Mucosa of rectum (tissue), 2 donors: ENCODE data around the gene SPC25.
"Not testable (repeated sequence)": the region's sequence is repeated elsewhere in the genome, so short reads cannot be mapped to it uniquely, and the experiment has no call there.

Source experiments
- H3K27ac ChIP-seq, 2 donors: one replicate each; pipeline ENCODE4 v1.7.0; 2013; ENCODE audit warnings: inconsistent platforms in 2 of 2, low read depth in 2 of 2, low read length in 2 of 2
- H3K27me3 ChIP-seq, 2 donors: one replicate each; pipeline ENCODE4 v1.7.0; 2013; ENCODE audit warnings: low read length in 2 of 2; ENCODE audit not compliant: control insufficient read depth in 2 of 2, insufficient read depth in 2 of 2
- H3K36me3 ChIP-seq, 2 donors: one replicate each; pipeline ENCODE4 v1.7.0; 2013; ENCODE audit warnings: low read length in 2 of 2; ENCODE audit not compliant: control insufficient read depth in 2 of 2, insufficient read depth in 2 of 2
- H3K4me1 ChIP-seq, 2 donors: one replicate each; pipeline ENCODE4 v1.7.0; 2013; ENCODE audit warnings: low read length in 2 of 2, mild to moderate bottlenecking in 1 of 2; ENCODE audit not compliant: control insufficient read depth in 2 of 2, insufficient read depth in 2 of 2
- H3K4me3 ChIP-seq, 2 donors: one replicate each; pipeline ENCODE4 v1.7.0; 2013; ENCODE audit warnings: low read length in 2 of 2
- H3K9ac ChIP-seq, 2 donors: one replicate each; pipeline ENCODE4 v1.7.0; 2013; ENCODE audit warnings: low read length in 2 of 2, low read depth in 1 of 2, mild to moderate bottlenecking in 1 of 2
- H3K9me3 ChIP-seq, 2 donors: one replicate each; pipeline ENCODE4 v1.7.0; 2013; ENCODE audit warnings: low read length in 2 of 2; ENCODE audit not compliant: control insufficient read depth in 2 of 2
- donor health status: healthy.
- donor health status: Normal muscosa, but diverticular disease.

Gene SPC25

DNA sequence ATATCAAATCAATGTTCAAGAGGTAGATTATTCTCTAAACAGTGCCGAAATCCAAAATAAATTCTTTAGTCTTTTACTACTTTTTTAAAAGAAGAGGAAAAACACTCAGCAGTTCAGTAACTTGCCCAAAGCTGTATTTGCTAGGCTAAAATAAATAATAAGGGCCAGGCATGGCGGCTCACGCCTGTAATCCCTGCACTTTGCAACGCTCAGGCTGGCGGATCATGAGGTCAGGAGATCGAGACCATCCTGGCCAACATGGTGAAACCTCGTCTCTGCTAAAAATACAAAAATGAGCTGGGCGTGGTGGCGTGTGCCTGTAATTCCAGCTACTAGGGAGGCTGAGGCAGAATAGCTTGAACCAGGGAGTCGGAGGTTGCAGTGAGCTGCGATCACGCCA lies 8.1 kb downstream of the SPC25 start:
- H3K4me3 ChIP-seq, H3K4me1 ChIP-seq, H3K9me3 ChIP-seq, H3K36me3 ChIP-seq, H3K27ac ChIP-seq, H3K9ac ChIP-seq, H3K27me3 ChIP-seq: not testable (repeated sequence)

DNA sequence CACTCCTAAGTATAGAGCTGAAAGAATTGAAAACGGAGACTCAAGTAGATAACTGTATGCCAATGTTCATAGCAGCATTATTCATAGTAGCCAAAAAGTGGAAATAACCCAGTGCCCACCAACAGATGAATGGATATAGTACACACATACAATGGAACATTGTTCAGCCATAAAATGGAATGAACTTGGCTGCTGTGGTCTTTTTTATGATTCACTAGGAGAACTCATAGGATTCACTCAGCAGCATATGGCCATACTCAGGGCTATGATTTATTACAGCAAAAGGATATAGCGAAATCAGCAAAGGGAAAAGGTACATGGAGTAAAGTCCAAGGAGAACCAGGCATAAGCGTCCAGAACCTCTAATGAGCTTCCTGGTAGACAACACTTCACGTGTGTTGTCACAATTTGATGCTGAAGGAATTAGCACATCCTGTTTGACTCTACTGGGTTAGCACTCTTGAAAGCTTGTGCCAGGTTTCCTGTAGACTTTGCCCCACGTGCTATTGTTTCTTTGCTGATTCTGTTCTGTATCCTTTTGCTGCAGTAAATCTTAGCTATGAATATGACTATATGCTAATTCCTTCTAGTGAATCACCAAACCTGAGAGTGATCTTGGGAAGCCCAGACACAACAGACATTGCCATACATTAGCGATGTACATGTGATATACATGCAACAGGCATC lies 15.7 kb downstream of the SPC25 start:
- H3K36me3 ChIP-seq: no peaks in the 10 kb centered on the region
- no peak overlapping the region for H3K9ac ChIP-seq
- no peak overlapping the region for H3K4me3 ChIP-seq
- H3K4me1 ChIP-seq: peaks cover 0 to 5% of the 10 kb centered on the region in 2 donors
- H3K27me3 ChIP-seq: no peaks in the 10 kb centered on the region
- H3K9me3 ChIP-seq: no peaks in the 10 kb centered on the region
- H3K27ac ChIP-seq: peak overlapping the region in 1 of 2 donors; percentile 26

DNA sequence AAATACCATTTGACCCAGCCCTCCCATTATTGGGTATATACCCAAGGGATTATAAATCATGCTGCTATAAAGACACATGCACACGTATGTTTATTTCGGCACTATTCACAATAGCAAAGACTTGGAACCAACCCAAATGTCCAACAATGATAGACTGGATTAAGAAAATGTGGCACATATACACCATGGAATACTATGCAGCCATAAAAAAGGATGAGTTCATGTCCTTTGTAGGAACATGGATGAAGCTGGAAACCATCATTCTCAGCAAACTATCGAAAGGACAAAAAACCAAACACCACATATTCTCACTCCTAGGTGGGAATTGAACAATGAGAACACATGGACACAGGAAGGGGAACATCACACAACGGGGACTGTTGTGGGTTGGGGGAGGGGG lies 19.4 kb downstream of the SPC25 start:
- H3K4me3 ChIP-seq, H3K27me3 ChIP-seq, H3K36me3 ChIP-seq: not testable (repeated sequence)

DNA sequence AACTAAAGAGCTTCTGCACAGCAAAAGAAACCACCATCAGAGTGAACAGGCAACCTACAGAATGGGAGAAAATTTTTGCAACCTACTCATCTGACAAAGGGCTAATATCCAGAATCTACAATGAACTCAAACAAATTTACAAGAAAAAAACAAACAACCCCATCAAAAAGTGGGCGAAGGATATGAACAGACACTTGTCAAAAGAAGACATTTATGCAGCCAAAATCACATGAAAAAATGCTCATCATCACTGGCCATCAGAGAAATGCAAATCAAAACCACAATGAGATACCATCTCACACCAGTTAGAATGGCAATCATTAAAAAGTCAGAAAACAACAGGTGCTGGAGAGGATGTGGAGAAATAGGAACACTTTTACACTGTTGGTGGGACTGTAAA lies 19.9 kb downstream of the SPC25 start:
- H3K9ac ChIP-seq, H3K27ac ChIP-seq, H3K4me3 ChIP-seq, H3K27me3 ChIP-seq, H3K4me1 ChIP-seq, H3K9me3 ChIP-seq, H3K36me3 ChIP-seq: not testable (repeated sequence)

More for the DNA sequence above, 19.4 kb downstream of the SPC25 start:
- not testable (repeated sequence) for H3K9me3 ChIP-seq, H3K27ac ChIP-seq, H3K4me1 ChIP-seq, H3K9ac ChIP-seq

DNA sequence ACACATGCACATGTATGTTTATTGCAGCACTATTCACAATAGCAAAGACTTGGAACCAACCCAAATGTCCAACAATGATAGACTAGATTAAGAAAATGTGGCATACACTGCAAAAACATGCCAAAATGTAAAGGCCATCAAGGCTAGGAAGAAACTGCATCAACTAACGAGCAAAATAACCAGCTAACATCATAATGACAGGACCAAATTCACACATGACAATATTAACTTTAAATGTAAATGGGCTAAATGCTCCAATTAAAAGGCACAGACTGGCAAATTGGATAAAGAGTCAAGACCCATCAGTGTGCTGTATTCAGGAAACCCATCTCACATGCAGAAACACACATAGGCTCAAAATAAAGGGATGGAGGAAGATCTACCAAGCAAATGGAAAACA lies 23.1 kb downstream of the SPC25 start:
- H3K4me1 ChIP-seq, H3K9ac ChIP-seq, H3K27ac ChIP-seq, H3K9me3 ChIP-seq, H3K4me3 ChIP-seq, H3K27me3 ChIP-seq: not testable (repeated sequence)
- peaks cover 21 to 24% of the 10 kb centered on the region in 2 donors for H3K36me3 ChIP-seq

DNA sequence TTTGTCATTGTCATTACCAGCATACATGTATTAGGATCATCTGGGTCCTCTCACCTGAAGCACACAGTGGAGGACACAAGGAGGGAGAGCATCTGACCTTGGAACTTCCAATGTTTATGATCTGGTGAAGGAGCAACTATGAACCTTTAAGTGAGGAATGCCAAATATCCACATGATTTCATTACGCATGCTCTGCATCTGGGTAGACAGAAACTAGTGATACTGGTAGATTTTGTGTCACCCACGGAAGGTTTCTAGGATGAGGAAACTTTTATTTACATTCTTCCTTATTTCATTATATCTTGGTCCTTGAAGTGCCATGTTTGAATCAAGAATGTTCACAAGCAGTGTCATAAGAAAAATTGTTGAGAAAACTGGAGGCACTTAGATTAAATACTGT lies 32.1 kb downstream of the SPC25 start:
- no peak overlapping the region for H3K9ac ChIP-seq
- no peaks in the 10 kb centered on the region for H3K27me3 ChIP-seq
- no peak overlapping the region for H3K4me3 ChIP-seq
- H3K4me1 ChIP-seq: no peaks in the 10 kb centered on the region
- H3K36me3 ChIP-seq: peaks cover 26 to 33% of the 10 kb centered on the region in 2 donors
- no peak overlapping the region for H3K27ac ChIP-seq
- no peaks in the 10 kb centered on the region for H3K9me3 ChIP-seq

DNA sequence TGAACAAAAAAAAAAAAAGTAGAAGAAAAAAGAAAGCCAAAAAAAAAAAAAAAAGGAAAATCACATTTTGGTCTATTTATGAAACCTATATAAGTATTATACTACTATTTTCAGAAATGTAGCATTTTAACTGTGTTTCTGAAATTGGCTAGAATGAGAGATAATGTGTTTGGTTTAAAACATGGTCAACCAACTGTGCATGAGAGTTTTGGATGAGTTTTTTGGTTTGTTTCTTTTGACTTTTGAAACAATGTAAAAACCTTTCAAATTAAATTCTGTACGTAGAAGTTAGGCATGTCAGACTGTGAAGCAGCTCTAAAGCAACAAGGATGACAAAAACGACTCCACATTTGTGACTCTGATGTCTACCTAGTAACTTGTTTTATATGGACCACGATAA lies 34.6 kb downstream of the SPC25 start:
- H3K9me3 ChIP-seq: no peaks in the 10 kb centered on the region
- no peak overlapping the region for H3K4me3 ChIP-seq
- no peak overlapping the region for H3K27ac ChIP-seq

DNA sequence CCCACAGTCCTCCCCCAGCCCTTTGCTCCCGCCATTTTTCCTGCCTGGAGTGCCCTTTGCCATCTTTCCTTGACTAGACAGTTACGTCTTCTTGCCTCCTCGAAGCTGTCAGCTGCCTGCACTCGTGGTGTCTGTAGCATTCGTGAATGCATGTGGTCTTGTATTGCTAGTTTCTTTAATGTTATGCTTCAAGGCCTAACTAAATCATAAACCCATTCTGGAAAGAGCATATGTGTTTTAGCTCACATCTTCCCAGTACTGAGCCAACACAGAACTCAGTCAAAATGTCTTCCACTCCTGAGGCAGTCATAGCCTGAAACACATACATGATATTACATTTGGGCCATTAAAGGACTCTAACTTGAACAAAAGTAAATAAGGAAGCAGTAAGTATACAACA lies 35.6 kb downstream of the SPC25 start:
- H3K4me3 ChIP-seq: no peak overlapping the region
- H3K36me3 ChIP-seq: peaks cover 27 to 32% of the 10 kb centered on the region in 2 donors
- no peak overlapping the region for H3K27ac ChIP-seq

More for the DNA sequence above, 34.6 kb downstream of the SPC25 start:
- H3K4me1 ChIP-seq: no peaks in the 10 kb centered on the region
- H3K9ac ChIP-seq: no peak overlapping the region
- no peaks in the 10 kb centered on the region for H3K27me3 ChIP-seq
- H3K36me3 ChIP-seq: peaks cover 30 to 35% of the 10 kb centered on the region in 2 donors

DNA sequence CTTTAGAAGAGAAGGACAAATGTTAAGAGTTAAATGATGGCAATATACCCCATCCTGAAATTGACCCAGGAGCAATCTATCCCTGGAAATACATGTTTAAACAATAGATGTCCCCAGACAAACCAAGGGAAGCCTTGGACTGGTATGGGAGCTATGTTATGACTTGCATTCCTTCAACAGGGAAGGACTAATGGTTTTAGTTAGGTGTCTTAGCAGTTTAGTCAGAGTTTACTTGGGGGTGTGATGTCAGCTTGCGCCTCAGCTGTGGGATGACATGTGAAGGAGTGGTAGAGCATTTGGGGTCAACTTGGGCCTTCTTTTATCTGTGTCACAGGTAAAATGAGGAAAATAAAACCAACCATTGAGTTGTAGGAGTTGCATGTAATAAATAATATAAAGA lies 36.8 kb downstream of the SPC25 start:
- H3K27ac ChIP-seq: no peak overlapping the region
- peaks cover 27 to 32% of the 10 kb centered on the region in 2 donors for H3K36me3 ChIP-seq
- no peak overlapping the region for H3K9ac ChIP-seq
- H3K4me3 ChIP-seq: no peak overlapping the region
- no peaks in the 10 kb centered on the region for H3K9me3 ChIP-seq
- H3K27me3 ChIP-seq: no peaks in the 10 kb centered on the region
- no peaks in the 10 kb centered on the region for H3K4me1 ChIP-seq

More for the DNA sequence above, 35.6 kb downstream of the SPC25 start:
- Histone ChIP-seq H3K9me3 (no peaks in the 10 kb centered on the region), H3K27me3 (no peaks in the 10 kb centered on the region), H3K4me1 (no peaks in the 10 kb centered on the region), H3K9ac (no peak overlapping the region)

DNA sequence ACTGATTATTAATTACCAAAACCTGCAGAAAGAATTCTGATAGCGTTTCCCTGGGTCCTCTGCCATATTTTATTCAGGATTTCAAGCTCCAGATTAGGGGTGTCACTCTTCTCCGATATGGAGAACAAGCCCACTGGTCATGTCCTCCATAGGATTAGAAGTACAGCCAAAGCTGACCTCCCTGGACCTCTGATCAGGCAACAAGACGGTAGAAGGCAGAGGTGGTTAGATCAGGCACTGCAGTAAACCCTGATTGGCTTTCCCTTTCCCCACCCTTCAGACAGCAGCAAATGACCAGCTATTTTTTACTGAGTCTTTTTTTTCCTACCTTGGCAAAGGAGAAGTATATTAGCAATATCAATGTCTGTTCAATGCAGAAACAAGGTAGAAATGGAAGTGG lies 37.7 kb downstream of the SPC25 start:
- Histone ChIP-seq H3K27ac (no peak overlapping the region), H3K4me3 (no peak overlapping the region)

More for the DNA sequence above, 37.7 kb downstream of the SPC25 start:
- Histone ChIP-seq H3K4me1 (no peaks in the 10 kb centered on the region), H3K36me3 (peaks cover 27 to 29% of the 10 kb centered on the region in 2 donors), H3K9ac (no peak overlapping the region), H3K27me3 (no peaks in the 10 kb centered on the region), H3K9me3 (no peaks in the 10 kb centered on the region)
